SK-N-SH treated with all-trans-retinoic acid at 6 μM for 48 hours (cell line): ENCODE measurements around the gene CRTC3.

Experiments
- CREB5 ChIP-seq: fragments of 250-450 bp; sonication (Bioruptor Pico); IDR thresholded peaks from 2 replicates; pipeline ENCODE4 v1.5.1; 2020; ENCODE audit warnings: low read depth, mild to moderate bottlenecking, moderate library complexity
- CSDC2 ChIP-seq: fragments of 250-450 bp; sonication (Bioruptor Pico); IDR thresholded peaks from 2 replicates; pipeline ENCODE4 v1.5.0; 2020; ENCODE audit warnings: mild to moderate bottlenecking, moderate library complexity
- ISL1 ChIP-seq: fragments of 250-450 bp; sonication (Bioruptor Pico); IDR thresholded peaks from 2 replicates; pipeline ENCODE4 v2.1.2; 2022; ENCODE audit warnings: mild to moderate bottlenecking, moderate library complexity
- OSR1 ChIP-seq: fragments of 250-450 bp; sonication (Bioruptor Pico); IDR thresholded peaks from 2 replicates; pipeline ENCODE4 v1.8.0; 2022; ENCODE audit warnings: moderate library complexity, mild to moderate bottlenecking, inconsistent platforms
- PATZ1 ChIP-seq: fragments of 250-450 bp; sonication (Bioruptor Pico); IDR thresholded peaks from 2 replicates; pipeline ENCODE4 v1.8.0; 2020; ENCODE audit warnings: mild to moderate bottlenecking, moderate library complexity, borderline replicate concordance
- PPARA ChIP-seq: fragments of 250-450 bp; sonication (Bioruptor Pico); IDR thresholded peaks from 2 replicates; pipeline ENCODE4 v1.5.0; 2020; ENCODE audit warnings: mild to moderate bottlenecking, borderline replicate concordance
- RARB ChIP-seq: fragments of 250-450 bp; sonication (Bioruptor Pico); IDR thresholded peaks from 2 replicates; pipeline ENCODE4 v1.8.0; 2021; ENCODE audit warnings: mild to moderate bottlenecking, moderate library complexity
- ZC3H10 ChIP-seq: fragments of 250-450 bp; sonication (Bioruptor Pico); IDR thresholded peaks from 2 replicates; pipeline ENCODE4 v1.5.1; 2021; ENCODE audit warnings: mild to moderate bottlenecking, moderate library complexity
- ZFP3 ChIP-seq: fragments of 250-450 bp; sonication (Bioruptor Pico); IDR thresholded peaks from 2 replicates; pipeline ENCODE4 v1.5.0; 2020; ENCODE audit warnings: mild to moderate bottlenecking, moderate library complexity
- ZNF8 ChIP-seq: fragments of 450-650 bp; formaldehyde crosslinking; IDR thresholded peaks from 2 replicates; pipeline ENCODE4 v1.5.0; 2020; ENCODE audit warnings: mild to moderate bottlenecking, moderate library complexity

DNA sequence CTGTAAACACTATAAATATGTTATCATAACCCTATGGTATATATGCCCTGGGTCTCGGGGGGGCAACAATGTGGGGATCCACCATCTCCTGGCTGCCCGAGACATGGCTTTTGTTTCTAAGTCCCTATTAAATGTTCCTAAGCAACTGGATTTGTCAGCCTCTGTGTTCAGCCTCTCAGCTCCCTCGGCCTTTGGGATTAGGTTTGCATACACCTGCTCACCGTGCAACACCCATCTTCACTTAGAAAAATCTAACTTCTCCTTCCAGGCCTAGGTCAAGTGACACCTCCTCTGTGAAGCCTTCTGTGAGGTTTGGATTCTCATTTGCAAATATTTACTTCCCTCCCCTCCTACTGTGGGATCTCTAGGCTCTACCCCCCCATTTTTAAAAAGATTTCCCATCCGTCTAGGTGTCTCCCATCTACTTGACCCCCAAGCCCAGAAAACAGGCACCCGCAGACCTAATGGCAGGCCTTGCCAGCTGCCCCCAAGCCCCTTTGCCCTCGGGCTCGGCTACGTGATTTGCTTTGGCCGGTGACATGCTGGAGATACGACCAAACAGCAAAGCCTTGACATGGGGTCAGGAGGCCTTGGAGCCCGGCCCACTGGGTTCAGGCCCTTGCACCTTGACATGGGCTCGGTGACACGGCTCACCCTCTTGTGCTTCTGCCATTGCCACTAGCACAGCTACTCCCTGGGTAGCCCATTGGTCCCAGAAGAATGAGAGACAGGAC lies 121.4 kb downstream of the CRTC3 start:
- TF ChIP-seq OSR1 (CRISPR knock-in tag) (no peak), RARB (no peak), ZC3H10 (CRISPR knock-in tag) (no peak), CREB5 (CRISPR knock-in tag) (no peak), CSDC2 (CRISPR knock-in tag) (no peak), ZNF8 (CRISPR knock-in tag) (no peak), ZFP3 (CRISPR knock-in tag) (no peak), PATZ1 (CRISPR knock-in tag) (no peak), PPARA (CRISPR knock-in tag) (no peak), ISL1 (CRISPR knock-in tag) (no peak)
